GM04504 (cell line): ENCODE results near the gene CD81.

Experiments
- DNase-seq: peaks from one replicate; pipeline ENCODE4 v3.0.0-alpha.2; 2012; ENCODE audit warnings: low read depth

Gene CD81

DNA sequence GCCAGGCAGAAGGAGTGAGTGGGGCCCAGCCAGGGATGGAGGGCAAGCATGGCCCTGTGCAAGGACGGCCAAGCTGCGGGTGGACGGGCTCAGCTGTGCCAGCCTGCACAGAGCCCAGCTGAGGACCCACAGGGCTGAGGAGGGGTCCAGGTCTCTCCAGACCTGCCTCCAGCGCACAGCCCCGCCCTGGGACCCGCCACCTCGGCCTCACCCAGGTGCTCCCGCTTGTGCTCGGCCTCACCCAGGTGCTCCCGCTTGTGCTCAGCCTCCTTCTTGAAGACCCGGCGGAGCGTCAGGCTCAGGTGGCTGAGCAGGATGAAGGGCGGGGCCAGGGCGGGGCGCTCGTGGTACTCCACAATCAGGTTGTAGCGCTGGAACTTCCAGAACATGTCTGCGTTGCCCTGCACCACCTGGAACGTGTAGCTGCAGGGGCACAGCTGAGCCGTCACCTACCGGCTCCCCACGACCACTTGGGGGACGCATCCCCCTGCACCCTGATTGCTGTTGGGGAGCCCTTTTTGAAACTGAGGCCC is 29.8 kb downstream of the CD81 start:
- no peak for DNase-seq

GRCh38 chr11:2408671-2409070 is 31.6 kb downstream of the CD81 start:
- DNase-seq = no peak

- no peak for DNase-seq
Measured at GRCh38 chr11:2409126-2409525, 32.0 kb downstream of the CD81 start.

- DNase-seq = no peak
Measured at GRCh38 chr11:2409611-2410468, 32.7 kb downstream of the CD81 start.

DNA sequence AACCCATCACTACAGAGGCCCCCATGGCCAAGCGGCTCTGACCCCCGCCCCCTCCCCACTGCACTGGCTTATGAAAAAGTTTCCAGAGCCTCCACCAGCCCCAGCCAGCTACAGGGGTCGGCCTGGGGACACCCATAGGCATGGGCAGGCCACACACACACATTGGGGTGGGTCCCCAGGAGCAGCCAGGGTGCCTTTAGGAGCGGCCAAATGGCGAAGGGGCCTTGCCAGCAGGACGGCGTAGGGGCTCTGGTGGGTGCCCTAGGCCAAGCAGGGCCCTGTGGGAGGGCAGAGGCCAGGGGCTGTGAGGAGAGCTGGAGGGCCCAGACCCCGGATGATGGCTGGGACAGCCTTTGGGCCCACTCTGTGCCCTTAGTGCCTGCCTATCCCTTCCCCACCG is 33.5 kb downstream of the CD81 start:
- DNase-seq = no peak

DNA sequence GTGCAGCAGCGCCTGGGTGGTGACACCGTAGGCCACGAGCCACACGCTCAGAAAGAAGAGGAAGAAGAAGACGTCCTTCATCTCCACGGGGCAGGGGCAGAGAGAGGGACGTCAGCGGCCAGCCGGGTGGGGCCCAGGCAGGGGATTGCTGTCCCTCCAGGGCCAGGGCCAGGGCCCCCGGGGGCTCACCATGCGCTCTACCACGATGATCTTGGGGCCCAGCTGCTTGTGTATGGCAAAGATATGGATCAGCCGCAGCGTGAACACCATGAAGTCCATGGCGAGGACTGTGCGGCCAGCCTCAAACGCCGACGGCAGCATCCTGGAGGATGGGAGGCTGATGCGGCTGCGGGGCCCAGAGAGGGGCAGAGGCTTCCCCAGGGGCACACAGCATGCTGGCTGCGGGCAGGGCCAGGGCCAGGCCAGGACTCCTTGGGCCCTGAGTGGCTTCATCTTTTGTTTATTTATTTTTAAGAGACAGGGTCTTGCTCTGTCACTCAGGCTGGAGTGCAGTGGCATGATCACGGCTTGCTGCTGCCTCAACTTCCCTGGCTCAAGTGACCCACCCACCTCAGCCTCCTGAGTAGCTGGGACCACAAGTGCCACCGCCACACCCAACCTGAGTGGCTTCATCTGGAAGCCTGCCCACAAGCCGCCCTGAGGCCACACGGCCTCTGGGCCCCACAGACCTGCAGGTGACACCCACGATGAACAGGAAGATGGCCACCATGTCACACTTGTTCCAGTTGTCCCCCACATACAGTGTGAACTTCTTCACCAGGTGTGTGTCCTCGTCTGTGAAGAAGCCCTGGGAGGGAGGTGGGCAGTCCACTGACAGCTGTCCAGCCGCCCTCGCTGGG is 34.6 kb downstream of the CD81 start:
- DNase-seq = no peak

DNA sequence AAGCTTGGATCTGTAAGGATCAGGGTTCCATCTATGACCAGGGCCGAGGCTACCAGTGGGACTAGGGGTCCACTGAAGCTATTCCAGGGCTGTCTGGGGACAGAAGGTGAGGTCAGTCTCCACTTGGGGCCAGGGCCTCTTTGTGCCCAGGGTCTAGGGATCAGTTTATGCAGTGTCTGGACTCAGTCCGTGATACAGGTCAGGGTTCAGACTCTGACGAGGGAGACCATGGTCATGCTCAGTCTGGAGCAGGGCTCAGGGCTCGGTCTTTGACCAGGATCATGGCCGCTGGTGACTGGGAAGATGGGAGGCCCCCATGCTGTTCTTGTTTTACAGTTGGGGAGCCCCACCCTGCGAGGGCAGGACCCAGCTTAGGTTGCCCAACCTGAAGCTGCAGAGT is 35.2 kb downstream of the CD81 start:
- no peak for DNase-seq

DNA sequence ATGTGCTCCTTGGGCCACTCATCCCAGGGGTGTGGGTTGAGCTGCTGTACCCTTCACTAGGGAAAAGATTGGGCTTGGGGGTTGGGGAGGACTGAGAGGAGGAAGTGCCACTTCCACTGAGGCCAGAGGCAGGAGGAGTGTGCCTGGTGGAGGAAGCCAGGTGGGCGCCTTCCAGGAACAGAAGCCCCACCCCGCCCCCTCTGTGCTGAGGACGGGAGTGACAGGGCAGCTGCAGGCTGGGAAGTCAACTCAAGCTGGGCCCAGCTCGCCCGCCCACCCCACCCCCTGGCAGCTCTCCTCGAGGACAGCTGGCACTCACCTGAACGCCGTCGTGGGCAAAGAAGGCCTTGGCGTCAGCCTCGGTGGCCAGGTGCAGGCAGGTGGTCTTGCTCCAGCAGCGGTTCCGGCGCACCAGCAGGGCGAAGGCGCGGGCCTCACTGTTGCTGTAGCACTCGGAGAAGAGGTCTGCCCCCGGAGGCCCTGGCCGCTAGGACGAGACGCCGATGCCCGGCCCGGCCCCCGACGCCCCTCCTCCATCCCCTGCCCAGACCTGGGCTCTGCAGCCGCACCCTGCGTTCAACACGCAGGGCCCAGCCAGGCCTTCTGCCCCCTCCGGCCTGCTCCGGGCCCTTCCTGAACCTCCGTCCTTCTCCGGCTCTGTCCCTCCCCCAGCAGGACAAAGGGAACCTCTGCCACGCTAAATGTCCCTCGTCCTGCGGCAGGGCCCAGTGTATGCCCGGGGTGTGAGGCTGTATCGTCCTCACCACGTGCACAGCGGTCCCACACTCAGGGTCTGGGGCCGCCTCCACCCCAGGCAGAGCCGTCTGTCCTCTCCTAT is 36.9 kb downstream of the CD81 start:
- DNase-seq = no peak

- DNase-seq = no peak
Measured at GRCh38 chr11:2414616-2415015, 37.5 kb downstream of the CD81 start.

- no peak for DNase-seq
Measured at GRCh38 chr11:2415171-2415570, 38.1 kb downstream of the CD81 start.

DNA sequence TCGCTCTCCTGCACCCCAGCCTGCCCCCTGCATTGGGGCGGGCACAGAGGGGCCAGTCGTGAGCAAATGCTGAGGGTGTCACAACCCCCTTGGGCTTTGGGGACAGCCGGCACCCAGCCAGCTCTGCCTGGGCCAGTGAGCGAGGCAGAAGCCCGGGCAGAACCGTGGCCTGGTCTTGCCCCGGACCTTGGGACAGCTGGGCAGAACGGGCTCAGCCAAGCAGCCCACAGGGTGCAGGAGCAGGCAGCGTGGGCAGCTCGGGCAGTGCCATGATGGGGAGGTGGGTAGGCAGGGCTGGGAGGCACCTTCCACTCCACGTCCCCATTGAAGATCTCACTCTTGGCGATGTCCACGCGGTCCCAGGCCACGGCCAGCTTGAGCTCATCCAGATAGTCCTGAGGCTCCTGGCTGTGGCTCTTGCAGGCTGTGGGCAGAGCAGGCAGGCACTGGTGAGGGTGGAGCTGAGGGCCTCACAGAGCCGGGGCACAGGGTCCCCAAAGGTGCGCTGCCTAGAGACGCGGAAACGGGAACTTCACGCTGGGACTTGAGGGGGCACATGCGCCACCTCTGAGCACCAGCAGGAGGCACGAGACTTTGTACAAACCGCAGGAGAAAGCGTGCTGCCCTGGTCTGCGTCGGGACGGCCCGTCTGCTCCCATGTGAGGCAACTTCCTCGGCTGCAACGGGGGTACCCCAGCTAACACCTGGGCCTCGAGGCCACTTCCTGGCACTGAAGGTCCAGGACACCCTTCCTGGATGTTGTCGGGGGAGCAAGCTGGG is 38.7 kb downstream of the CD81 start:
- no peak for DNase-seq

GRCh38 chr11:2416765-2417164 is 39.7 kb downstream of the CD81 start:
- DNase-seq = no peak

GRCh38 chr11:2417856-2418692 is 41.0 kb downstream of the CD81 start:
- no peak for DNase-seq

- no peak for DNase-seq
Measured at GRCh38 chr11:2418693-2419360, 41.7 kb downstream of the CD81 start.

DNA sequence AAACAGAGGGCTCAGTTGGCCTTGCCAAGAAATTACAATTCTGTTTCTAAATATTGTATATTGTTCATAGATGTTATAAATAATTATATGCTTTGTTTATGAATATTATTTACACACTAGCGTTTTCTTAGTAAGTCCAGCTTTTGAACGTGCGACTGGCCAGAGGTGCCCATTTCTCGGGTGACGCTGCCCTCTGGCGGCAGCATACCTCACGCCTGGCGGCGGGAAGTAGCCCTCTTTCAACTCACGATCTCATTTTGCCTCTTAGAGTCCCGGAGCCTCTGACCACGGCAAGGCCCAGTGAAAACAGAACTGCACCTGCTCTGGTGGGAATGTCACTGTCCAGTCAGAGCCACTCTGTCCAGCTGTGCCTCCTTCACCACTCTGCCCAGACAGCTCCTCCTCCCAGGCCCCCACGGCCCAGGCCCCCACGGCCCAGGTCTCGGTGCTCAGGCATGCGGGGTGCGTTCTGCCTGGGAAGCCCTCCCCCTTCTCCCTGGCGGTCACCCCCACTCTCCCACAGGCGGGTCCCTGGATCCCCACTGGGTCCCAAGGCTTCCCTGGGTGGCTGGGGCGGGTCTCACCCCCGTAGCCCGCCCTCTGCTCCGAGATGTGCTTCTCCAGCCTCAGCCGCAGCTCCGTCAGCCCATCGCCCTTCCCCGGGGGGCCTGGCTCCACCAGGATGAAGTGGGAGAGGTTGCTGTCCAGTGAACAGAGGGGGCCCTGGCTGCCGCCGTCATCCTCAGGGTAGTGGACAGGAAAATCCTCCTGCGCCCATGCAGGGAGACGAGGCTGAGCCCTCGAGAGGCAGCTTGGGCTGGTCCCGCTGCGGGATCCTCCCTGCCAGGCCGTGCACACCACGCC is 42.8 kb downstream of the CD81 start:
- DNase-seq = no peak

DNA sequence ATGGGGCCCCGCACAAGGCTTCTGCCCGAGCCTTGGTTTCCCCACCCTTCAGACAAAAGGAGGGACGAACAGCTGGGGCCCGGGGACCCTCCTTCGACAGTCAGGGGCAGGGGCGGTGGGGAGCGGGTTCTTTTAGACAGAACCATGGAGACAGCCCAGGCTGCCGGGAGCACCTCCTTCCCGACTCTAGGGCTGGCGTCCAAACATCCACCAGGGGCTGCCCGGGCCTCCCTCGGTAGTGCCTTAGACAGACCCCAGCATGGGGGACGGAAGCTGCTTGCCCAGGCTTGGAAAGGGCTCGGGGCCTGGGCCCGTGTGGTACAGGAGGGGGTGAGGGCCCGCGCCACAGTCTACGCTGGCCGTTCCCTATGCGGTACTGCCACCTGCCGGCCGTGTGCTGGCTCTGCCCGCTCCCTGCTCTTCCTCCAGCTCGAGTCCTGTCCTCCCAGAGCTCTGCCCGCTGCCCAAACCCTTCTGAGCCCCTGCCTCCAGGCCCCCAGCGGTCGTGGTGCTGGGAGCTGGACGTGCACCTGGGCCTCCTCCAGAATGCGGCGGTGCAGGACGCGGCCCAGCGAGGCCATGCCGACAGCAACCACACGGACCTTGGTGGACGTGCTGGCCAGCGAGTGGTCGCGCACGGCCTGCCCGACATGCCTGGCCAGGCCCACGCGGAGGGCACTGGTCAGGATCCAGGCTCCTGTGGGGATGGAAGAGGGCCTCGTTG is 43.6 kb downstream of the CD81 start:
- no peak for DNase-seq

DNA sequence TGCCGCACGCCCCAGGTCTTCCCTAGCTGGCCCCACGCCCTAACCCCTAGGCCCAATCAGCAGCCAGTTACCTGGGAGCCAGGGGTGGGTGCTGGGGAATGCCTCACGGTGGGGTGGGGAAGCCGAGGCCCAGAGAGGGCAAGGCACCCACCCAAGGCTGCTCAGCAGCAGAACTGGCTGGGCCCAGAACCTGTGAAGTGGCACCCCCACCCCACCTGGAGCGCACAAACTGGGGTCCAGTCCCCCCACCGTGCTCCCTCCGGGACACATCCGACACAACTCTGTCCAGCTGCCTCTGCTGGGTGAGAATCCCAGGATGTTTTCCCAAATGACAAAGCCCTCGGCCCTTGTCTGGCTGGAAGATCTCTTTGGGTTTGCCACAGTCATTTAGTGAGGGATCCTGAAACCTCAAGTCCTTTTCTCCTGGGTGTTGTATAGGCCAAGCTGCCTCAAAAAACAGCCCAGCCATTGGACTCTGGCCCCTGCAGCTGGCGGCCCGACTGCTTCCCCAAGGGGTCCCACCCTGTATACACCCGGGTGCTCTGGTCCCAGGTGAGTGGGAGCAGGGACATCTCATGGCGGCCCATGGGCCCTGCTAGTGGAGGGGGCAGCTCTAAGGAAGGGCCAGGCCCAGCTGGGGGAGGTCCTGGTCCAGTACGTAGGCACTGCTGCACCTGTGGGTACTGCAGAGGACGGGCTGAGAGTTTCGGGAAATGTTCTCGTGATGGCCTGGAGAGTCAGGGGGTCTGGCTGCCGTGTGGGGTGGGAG is 44.3 kb downstream of the CD81 start:
- DNase-seq = no peak
